Cardiac muscle cell (in vitro differentiated cells and primary cell): ENCODE data around the gene POC1B. TPM values are rescaled to one million over a fixed set of nuclear protein-coding genes. Genes with fewer than 3 reads are reported as not detected.

ENCODE experiments used
- DNase-seq, 2 donors: peaks; one replicate each; pipeline versions ENCODE4 v3.0.0 to v3.0.0-alpha.2; 2010 to 2017; ENCODE audit warnings: low read depth in 1 of 2, low spot score in 1 of 2
- H3K27ac ChIP-seq: fragments of 200-600 bp; sonication (generic); 2 replicates; pipeline ENCODE4 v1.5.1; 2016
- H3K27me3 ChIP-seq: fragments of 200-600 bp; sonication (generic); 2 replicates; pipeline ENCODE4 v1.6.0; 2016; ENCODE audit warnings: control low read depth
- H3K36me3 ChIP-seq: fragments of 200-600 bp; sonication (generic); 2 replicates; pipeline ENCODE4 v1.5.1; 2016; ENCODE audit warnings: control low read depth
- H3K4me1 ChIP-seq: fragments of 200-600 bp; sonication (generic); 2 replicates; pipeline ENCODE4 v1.8.1; 2017; ENCODE audit warnings: low read depth, mild to moderate bottlenecking, mixed run types
- H3K4me3 ChIP-seq: fragments of 200-600 bp; sonication (generic); 2 replicates; pipeline ENCODE4 v1.5.1; 2016; ENCODE audit warnings: mild to moderate bottlenecking
- H3K9me3 ChIP-seq: fragments of 200-600 bp; sonication (generic); 2 replicates; pipeline ENCODE4 v1.5.1; 2017; ENCODE audit warnings: low read depth, mild to moderate bottlenecking, control low read depth
- CTCF ChIP-seq: IDR thresholded peaks from 2 replicates; pipeline ENCODE4 v1.5.1; 2012; ENCODE audit warnings: low read depth, mild to moderate bottlenecking, low read length
- polyA plus RNA-seq: library from polyadenylated mRNA; unstranded; fragments of >200 nt; fragmentation: Nextera tagmentation; extraction: Ambion mirVana; gene quantifications from 2 replicates; pipeline ENCODE4 v1.2.1, GENCODE V29; 2016
- total RNA-seq: library from RNA; depleted of rRNA; stranded (reverse); fragments of >200 nt; gene quantifications from 2 replicates; pipeline ENCODE4 v1.2.3, GENCODE V29; 2016

POC1B gene
- total and polyA plus RNA-seq, 2 experiments from 2014 or later, result 12.8 to 16.1 TPM

DNA sequence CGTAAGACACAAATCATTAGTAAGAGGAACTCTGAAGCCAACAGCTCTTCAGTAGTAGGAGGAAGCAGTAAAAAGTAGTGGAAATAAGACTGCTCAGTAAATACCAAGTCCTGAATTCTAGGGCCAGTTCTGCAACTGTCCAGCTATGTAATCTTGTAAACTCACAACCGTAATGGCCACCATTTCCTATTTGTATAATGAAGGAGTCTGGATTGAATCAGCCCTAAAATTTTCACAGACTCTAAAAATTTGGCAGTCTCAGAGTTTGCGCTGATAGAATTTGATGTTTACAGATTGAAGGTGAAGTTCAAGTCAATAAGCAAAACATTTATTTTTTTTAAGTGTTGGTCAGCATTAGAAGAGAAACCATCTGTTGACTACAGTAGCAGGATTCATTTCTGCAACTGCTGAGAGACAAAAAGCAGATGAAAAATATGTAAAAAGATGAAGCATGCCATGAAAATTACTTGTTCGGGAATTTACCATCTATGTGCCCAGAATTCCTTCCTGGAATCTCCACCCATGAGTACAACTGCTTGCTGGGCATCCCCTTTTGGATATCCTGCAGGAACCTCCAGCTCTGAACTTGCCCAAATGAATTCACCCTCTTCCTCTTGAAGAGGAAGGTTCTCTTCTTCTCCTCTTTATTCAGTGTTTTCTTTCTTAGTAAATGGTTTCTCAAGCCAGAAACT is 48.8 kb downstream of the POC1B start:
- Histone ChIP-seq H3K36me3 (no peaks in the 10 kb centered on the region), H3K27ac (no peak overlapping the region), H3K4me1 (no peaks in the 10 kb centered on the region), H3K9me3 (no peaks in the 10 kb centered on the region), H3K27me3 (no peaks in the 10 kb centered on the region), H3K4me3 (no peak overlapping the region)
- no peak for DNase-seq
- TF ChIP-seq CTCF, result no peak

DNA sequence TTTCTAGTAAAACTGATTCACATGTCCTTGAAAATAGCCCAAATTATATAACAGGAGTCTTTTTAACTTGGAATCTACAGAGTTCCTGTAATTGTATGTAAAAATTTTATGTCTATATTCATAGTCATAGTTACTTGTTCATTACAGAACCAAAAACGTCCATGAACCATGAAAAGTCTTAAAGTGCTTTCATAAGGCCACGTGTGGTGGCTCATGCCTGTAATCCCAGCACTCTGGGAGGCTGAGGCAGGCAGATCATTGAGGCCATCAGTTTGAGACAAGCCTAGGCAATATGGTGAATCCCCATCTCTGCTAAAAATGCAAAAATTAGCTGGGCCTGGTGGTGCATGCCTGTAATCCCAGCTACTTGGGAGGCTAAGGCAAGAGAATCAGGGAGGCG is 49.6 kb downstream of the POC1B start:
- DNase-seq, result no peak
- Histone ChIP-seq H3K4me3 (no peak overlapping the region), H3K27ac (no peak overlapping the region), H3K9me3 (no peaks in the 10 kb centered on the region), H3K36me3 (no peaks in the 10 kb centered on the region), H3K27me3 (no peaks in the 10 kb centered on the region), H3K4me1 (no peaks in the 10 kb centered on the region)
- TF ChIP-seq CTCF, result no peak

DNA sequence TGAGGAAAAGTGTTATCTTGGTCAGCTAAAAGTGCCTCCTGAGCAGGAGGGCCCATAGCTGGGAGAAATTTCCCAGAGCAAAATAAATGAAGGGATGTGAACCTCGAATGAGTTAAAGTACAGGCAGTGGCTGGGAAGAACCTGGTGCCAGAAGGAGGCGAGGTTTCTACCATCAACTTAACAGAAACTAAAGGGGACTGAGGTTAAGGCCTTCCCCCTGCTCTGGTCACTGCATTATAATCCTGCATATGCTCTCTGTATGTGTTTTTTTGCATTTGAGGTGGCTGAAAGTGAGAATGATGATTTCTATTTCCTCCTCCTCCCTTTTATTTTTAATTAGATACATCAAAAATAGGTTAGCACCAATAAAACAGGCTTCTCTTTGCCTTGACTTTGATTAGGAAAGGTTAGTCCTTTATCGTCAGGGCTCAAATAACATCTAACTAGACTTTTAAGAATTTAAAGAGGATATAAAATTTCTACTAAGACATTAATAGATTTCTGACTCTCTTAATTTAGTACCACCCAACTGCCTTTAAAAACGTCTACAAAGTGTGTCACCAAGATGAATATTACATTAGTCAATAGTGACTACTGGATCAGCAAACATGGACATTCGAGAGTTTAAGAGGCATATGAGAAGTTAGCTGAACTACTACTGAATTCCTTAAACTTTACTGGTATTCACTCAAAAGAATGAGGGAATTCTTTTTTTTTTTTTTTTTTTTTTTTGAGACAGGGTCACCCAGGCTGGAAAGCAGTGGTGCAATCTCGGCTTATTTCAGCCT is 50.5 kb downstream of the POC1B start:
- Histone ChIP-seq H3K9me3 (no peaks in the 10 kb centered on the region), H3K36me3 (no peaks in the 10 kb centered on the region), H3K4me3 (no peak overlapping the region), H3K27ac (no peak overlapping the region), H3K4me1 (no peaks in the 10 kb centered on the region), H3K27me3 (no peaks in the 10 kb centered on the region)
- TF ChIP-seq CTCF, result no peak
- DNase-seq, result no peak

DNA sequence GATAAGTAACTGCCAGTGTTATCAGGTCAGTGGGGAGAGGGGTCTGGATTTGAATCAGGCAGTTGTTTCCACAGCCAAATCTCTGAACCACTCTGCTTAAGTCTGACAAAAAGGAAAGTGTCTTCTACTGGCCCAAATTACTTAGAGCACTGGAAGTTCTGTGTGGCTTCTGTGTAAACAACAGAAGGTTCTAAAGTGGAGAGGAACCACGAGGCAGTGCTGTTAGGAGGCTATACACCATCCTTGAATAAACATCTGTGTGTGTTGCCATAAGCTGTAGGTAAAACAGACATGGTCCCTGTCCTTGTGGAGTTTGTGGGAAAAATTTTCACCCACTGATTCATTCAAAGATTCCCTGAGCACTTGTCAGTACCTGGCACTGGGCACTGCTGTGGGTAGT is 51.2 kb downstream of the POC1B start:
- Histone ChIP-seq H3K4me3 (no peak overlapping the region), H3K9me3 (no peaks in the 10 kb centered on the region), H3K27me3 (no peaks in the 10 kb centered on the region), H3K36me3 (no peaks in the 10 kb centered on the region), H3K27ac (no peak overlapping the region), H3K4me1 (no peaks in the 10 kb centered on the region)
- no peak for DNase-seq
- TF ChIP-seq CTCF, result no peak

- Histone ChIP-seq H3K4me3 (no peak overlapping the region), H3K9me3 (no peaks in the 10 kb centered on the region), H3K27ac (no peak overlapping the region), H3K27me3 (no peaks in the 10 kb centered on the region), H3K4me1 (no peaks in the 10 kb centered on the region), H3K36me3 (no peaks in the 10 kb centered on the region)
- DNase-seq, result no peak
- TF ChIP-seq CTCF, result no peak
Observed at GRCh38 chr12:89472508-89472907, 53.3 kb downstream of the POC1B start.
